IMR-90 (cell line): Measurements from ENCODE around the gene ZFHX3. TPM values are rescaled to one million over a fixed set of nuclear protein-coding genes. Genes with fewer than 3 reads are reported as not detected.

Experiments used
- ATAC-seq: fragments of 200-7000 bp; cut with Tn5 transposase; 2 replicates; pipeline ENCODE4 v1.9.1; 2020; ENCODE audit warnings: low read depth, mild to moderate bottlenecking, moderate library complexity
- BruUV-seq: library from RNA; stranded (reverse); fragments of 400-500 nt; replicated peaks from 2 replicates; lab custom pipeline; 2021; lab: Mats Ljungman, UMichigan
- CTCF ChIA-PET: fragments of 300-600 bp; formaldehyde crosslinking; extraction: SDS; loops from one replicate; lab custom pipeline; 2021; ENCODE audit warnings: antibody characterized with exemption; lab: Yijun Ruan, JAX
- POLR2A ChIA-PET: fragments of 300-600 bp; sonication (Branson Sonifier 250); formaldehyde crosslinking; loops from one replicate; lab custom pipeline; 2022; ENCODE audit warnings: antibody characterized with exemption; ENCODE audit not compliant: unreplicated experiment; lab: Charles Lee
- DNase-seq: peaks from one replicate; pipeline ENCODE4 v3.0.0; 2013
- H2AFZ ChIP-seq: replicated peaks from 2 replicates; pipeline ENCODE3; 2013; ENCODE audit warnings: low read length, mild to moderate bottlenecking; ENCODE audit not compliant: poor library complexity
- H2AK5ac ChIP-seq: 2 replicates; pipeline ENCODE4 v1.6.1; 2013; ENCODE audit warnings: low read depth, low read length, inconsistent platforms
- H2AK9ac ChIP-seq: replicated peaks from 2 replicates; pipeline ENCODE3; 2013; ENCODE audit warnings: mild to moderate bottlenecking, low read depth, low read length, moderate library complexity; ENCODE audit not compliant: poor library complexity
- H2BK120ac ChIP-seq: 2 replicates; pipeline ENCODE4 v1.6.1; 2013; ENCODE audit warnings: low read depth, low read length, inconsistent platforms
- H2BK15ac ChIP-seq: 3 replicates; pipeline ENCODE4 v1.6.1; 2013; ENCODE audit warnings: low read depth, low read length, inconsistent platforms
- H2BK20ac ChIP-seq: 2 replicates; pipeline ENCODE4 v1.6.1; 2013; ENCODE audit warnings: low read depth, mild to moderate bottlenecking, inconsistent platforms, low read length, moderate library complexity
- H2BK5ac ChIP-seq: 2 replicates; pipeline ENCODE4 v1.6.1; 2013; ENCODE audit warnings: mild to moderate bottlenecking, low read depth, low read length, inconsistent platforms; ENCODE audit not compliant: poor library complexity, severe bottlenecking
- H3K14ac ChIP-seq: replicated peaks from 2 replicates; pipeline ENCODE4 v1.6.1; 2013; ENCODE audit warnings: low read depth, low read length, inconsistent platforms
- H3K18ac ChIP-seq: 2 replicates; pipeline ENCODE4 v1.6.1; 2013; ENCODE audit warnings: low read depth, low read length, control low read depth
- H3K23ac ChIP-seq: 2 replicates; pipeline ENCODE4 v1.6.1; 2013; ENCODE audit warnings: low read depth, low read length, inconsistent platforms
- H3K27ac ChIP-seq: 2 replicates; pipeline ENCODE4 v1.5.1; 2013; ENCODE audit warnings: mild to moderate bottlenecking, control low read depth, low read length; ENCODE audit not compliant: insufficient read depth
- H3K27me3 ChIP-seq: 2 replicates; pipeline ENCODE4 v1.6.1; 2013; ENCODE audit warnings: low read length; ENCODE audit not compliant: control insufficient read depth, insufficient read depth
- H3K36me3 ChIP-seq: 2 replicates; pipeline ENCODE4 v1.6.1; 2013; ENCODE audit warnings: low read length, mixed read lengths; ENCODE audit not compliant: control insufficient read depth, insufficient read depth
- H3K4ac ChIP-seq: 2 replicates; pipeline ENCODE4 v1.6.1; 2013; ENCODE audit warnings: low read depth, low read length, inconsistent platforms
- H3K4me1 ChIP-seq: 2 replicates; pipeline ENCODE4 v1.6.1; 2013; ENCODE audit warnings: low read length, mixed read lengths; ENCODE audit not compliant: control insufficient read depth, insufficient read depth
- H3K4me2 ChIP-seq: 2 replicates; pipeline ENCODE4 v1.6.1; 2013; ENCODE audit warnings: low read depth, mild to moderate bottlenecking, control low read depth, low read length, moderate library complexity
- H3K4me3 ChIP-seq: 2 replicates; pipeline ENCODE4 v1.5.1; 2013; ENCODE audit warnings: low read depth, mild to moderate bottlenecking, control low read depth, low read length, moderate library complexity; ENCODE audit not compliant: insufficient read depth
- H3K56ac ChIP-seq: 2 replicates; pipeline ENCODE4 v1.6.1; 2013; ENCODE audit warnings: low read length, inconsistent platforms; ENCODE audit not compliant: insufficient read depth; ENCODE audit errors: extremely low read depth
- H3K79me1 ChIP-seq, 2 experiments: 2 replicates each; pipeline ENCODE4 v1.6.1; 2013; ENCODE audit warnings: low read length in 2 of 2, inconsistent platforms in 1 of 2, low read depth in 1 of 2
- H3K9ac ChIP-seq: 2 replicates; pipeline ENCODE4 v1.6.1; 2013; ENCODE audit warnings: low read depth, low read length, control low read depth
- H3K9me1 ChIP-seq: 2 replicates; pipeline ENCODE4 v1.6.1; 2013; ENCODE audit warnings: low read length, inconsistent platforms; ENCODE audit not compliant: insufficient read depth
- H3K9me3 ChIP-seq: 2 replicates; pipeline ENCODE4 v1.6.1; 2013; ENCODE audit warnings: low read length; ENCODE audit not compliant: control insufficient read depth, insufficient read depth
- H4K20me1 ChIP-seq: 2 replicates; pipeline ENCODE4 v1.6.1; 2013; ENCODE audit warnings: low read length, inconsistent platforms; ENCODE audit not compliant: insufficient read depth
- H4K5ac ChIP-seq: 2 replicates; pipeline ENCODE4 v1.6.1; 2013; ENCODE audit warnings: mild to moderate bottlenecking, low read depth, low read length, control low read depth
- H4K8ac ChIP-seq, 2 experiments: 2 replicates each; pipeline ENCODE4 v1.6.1; 2013; ENCODE audit warnings: low read depth in 2 of 2, low read length in 2 of 2, control low read depth in 1 of 2, inconsistent platforms in 1 of 2
- H4K91ac ChIP-seq: 2 replicates; pipeline ENCODE4 v1.6.1; 2013; ENCODE audit warnings: low read depth, low read length, inconsistent platforms; ENCODE audit not compliant: insufficient read depth
- BHLHE40 ChIP-seq: fragments of 150-350 bp; IDR thresholded peaks from 2 replicates; pipeline ENCODE4 v1.6.1; 2016; ENCODE audit warnings: mild to moderate bottlenecking, low read depth, low read length
- CEBPB ChIP-seq: IDR thresholded peaks from 2 replicates; pipeline ENCODE4 v1.6.1; 2012; ENCODE audit warnings: low read depth, low read length, improper control_type of control experiment
- CHD1 ChIP-seq: IDR thresholded peaks from 2 replicates; pipeline ENCODE4 v1.6.1; 2012; ENCODE audit warnings: low read depth, low read length, improper control_type of control experiment
- CTCF ChIP-seq: conservative IDR thresholded peaks from 2 replicates; pipeline ENCODE4 v1.5.1; 2012; ENCODE audit warnings: mild to moderate bottlenecking, low read depth, low read length, improper control_type of control experiment
- ELK1 ChIP-seq: fragments of 150-350 bp; IDR thresholded peaks from 2 replicates; pipeline ENCODE4 v1.6.1; 2016; ENCODE audit warnings: low read depth, mild to moderate bottlenecking, low read length, moderate library complexity, borderline replicate concordance
- FOS ChIP-seq: fragments of 150-350 bp; IDR thresholded peaks from 2 replicates; pipeline ENCODE4 v1.6.1; 2016; ENCODE audit warnings: low read depth, low read length
- MAZ ChIP-seq: IDR thresholded peaks from 2 replicates; pipeline ENCODE4 v1.6.1; 2012; ENCODE audit warnings: low read depth, mild to moderate bottlenecking, low read length, improper control_type of control experiment, moderate library complexity, borderline replicate concordance
- MXI1 ChIP-seq: IDR thresholded peaks from 2 replicates; pipeline ENCODE4 v1.6.1; 2012; ENCODE audit warnings: low read depth, mild to moderate bottlenecking, low read length, moderate library complexity, borderline replicate concordance
- NFE2L2 ChIP-seq: fragments of 150-350 bp; IDR thresholded peaks from 2 replicates; pipeline ENCODE4 v1.6.1; 2016; ENCODE audit warnings: low read depth, mild to moderate bottlenecking, low read length
- RAD21 ChIP-seq: IDR thresholded peaks from 2 replicates; pipeline ENCODE4 v1.6.1; 2012; ENCODE audit warnings: low read length, improper control_type of control experiment
- RFX5 ChIP-seq: IDR thresholded peaks from 2 replicates; pipeline ENCODE4 v1.8.0; 2012; ENCODE audit warnings: low read depth, mild to moderate bottlenecking, low read length, moderate library complexity
- WGBS, 2 experiments: methylation state at CpG; one replicate each; pipeline versions ENCODE4 v1.1.5 to v1.1.7; 2013; ENCODE audit warnings: missing lambda C conversion rate in 2 of 2; ENCODE audit not compliant: insufficient read length in 1 of 2; ENCODE audit errors: extremely low coverage in 2 of 2; 5-methylcytosine and 5-hydroxymethylcytosine counted together
- dilution Hi-C: fragments of 300-500 bp; cut with HindIII; formaldehyde crosslinking; loops from one replicate; pipeline ENCODE4 v1.14.3; 2018; ENCODE audit warnings: low sequenced_read_pairs; ENCODE audit not compliant: unreplicated experiment
- in situ Hi-C: fragments of 300-500 bp; cut with MboI; formaldehyde crosslinking; loops from 3 replicates; pipeline ENCODE4 v1.14.3; 2019; ENCODE audit warnings: low sequenced_read_pairs, inconsistent platforms, mixed read lengths
- intact Hi-C: fragments of 100-400 bp; cut with micrococcal nuclease; formaldehyde crosslinking; loops from 2 replicates; pipeline ENCODE4 v1.10.0; 2022
- polyA plus RNA-seq, 3 experiments: library from polyadenylated mRNA; depleted of rRNA; stranded (reverse); fragments of >200 nt; gene quantifications; 2 replicates each; pipeline ENCODE4 v1.2.3, GENCODE V29; 2012; ENCODE audit warnings: low replicate concordance in 1 of 3
- total RNA-seq: library from RNA; depleted of rRNA; stranded (reverse); fragments of >200 nt; gene quantifications from 2 replicates; pipeline ENCODE4 v1.2.3, GENCODE V29; 2012
- TF ChIP-seq, protein P1 (sequence below): fragments of 150-350 bp; IDR thresholded peaks from 2 replicates; pipeline ENCODE4 v1.6.1; 2017; ENCODE audit warnings: mild to moderate bottlenecking, antibody characterized with exemption, low read length, low read depth

The ZFHX3 gene
- total and polyA plus RNA-seq, 2 of the 4 experiments (the other 2 are of a cell fraction): 1.4 to 1.7 TPM

DNA sequence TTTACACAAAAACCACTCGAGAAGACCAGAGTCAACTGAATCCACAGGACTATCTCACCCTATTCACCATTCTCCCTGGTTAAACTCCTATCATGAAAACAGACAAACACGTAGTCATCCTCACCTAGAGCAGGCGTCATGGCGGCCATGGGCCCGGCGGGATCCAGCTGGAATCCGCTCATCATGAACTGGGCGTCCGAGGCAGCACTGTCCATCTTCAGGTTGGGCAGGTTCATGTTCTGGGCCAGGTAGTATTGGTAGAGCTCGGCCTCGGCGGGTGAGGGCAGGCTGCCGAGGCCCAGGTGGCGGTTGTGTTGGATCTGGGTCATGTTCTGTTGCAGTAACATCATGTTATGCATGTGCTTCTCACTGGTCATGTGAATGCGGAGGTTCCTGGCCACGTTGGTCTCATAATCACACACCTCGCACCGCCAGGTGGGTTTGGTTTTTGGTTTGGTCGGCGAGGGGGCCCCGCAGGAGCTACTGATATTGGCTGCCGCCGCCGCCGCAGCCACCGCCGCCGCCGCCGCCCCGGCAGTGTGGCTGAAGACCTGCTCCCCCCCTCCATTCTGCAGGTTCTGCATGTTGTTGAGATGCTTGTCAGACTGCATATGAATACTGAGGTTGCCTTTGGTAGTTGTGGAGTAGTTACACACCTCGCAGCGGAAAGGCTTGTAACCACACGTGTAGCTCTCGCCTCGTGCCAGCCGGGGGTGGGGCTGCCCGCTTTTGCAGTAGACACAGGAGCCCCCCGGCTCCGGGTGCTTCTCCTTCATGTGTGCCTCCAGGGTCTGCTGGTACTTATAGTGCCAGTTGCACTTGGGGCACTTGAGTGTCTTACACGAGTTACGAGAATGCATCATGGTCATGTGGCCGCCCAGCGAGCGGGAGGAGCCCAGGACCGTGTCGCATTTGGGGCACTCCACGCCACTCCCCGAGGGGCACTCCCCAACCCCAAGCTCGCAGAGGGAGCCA lies 90.3 kb downstream of the ZFHX3 start:
- Histone ChIP-seq H2AK9ac (no peak overlapping the region), H3K56ac (no peak overlapping the region), H3K18ac (no peak overlapping the region), H4K8ac (no peak overlapping the region), H2BK15ac (no peak overlapping the region), H3K79me1 (peaks cover 12 to 73% of the 10 kb centered on the region in 2 experiments), H2AFZ (no peak overlapping the region), H3K4me3 (no peak overlapping the region), H3K27ac (no peak overlapping the region), H2BK20ac (no peak overlapping the region), H3K9me3 (no peaks in the 10 kb centered on the region), H4K20me1 (peaks cover 28% of the 10 kb centered on the region), H3K27me3 (no peaks in the 10 kb centered on the region), H2AK5ac (no peak overlapping the region), H3K23ac (no peak overlapping the region), H3K4me1 (peaks cover 6% of the 10 kb centered on the region), H3K9ac (no peak overlapping the region), H4K91ac (no peak overlapping the region), H2BK5ac (no peak overlapping the region), H3K4ac (no peak overlapping the region), H3K9me1 (peaks cover 9% of the 10 kb centered on the region; the same call in 1 of the 2 replicates), H3K4me2 (no peak overlapping the region), H2BK120ac (no peak overlapping the region), H3K14ac (no peak overlapping the region), H3K36me3 (peaks cover 24% of the 10 kb centered on the region), H4K5ac (no peak overlapping the region)
- CTCF ChIA-PET: no interaction called here
- TF ChIP-seq CHD1 (no peak), ELK1 (no peak), MXI1 (no peak), RAD21 (no peak), RFX5 (no peak), BHLHE40 (no peak), CEBPB (no peak), CTCF (no peak), FOS (no peak), MAZ (no peak), NFE2L2 (no peak)
- TF ChIP-seq, protein P1, sequence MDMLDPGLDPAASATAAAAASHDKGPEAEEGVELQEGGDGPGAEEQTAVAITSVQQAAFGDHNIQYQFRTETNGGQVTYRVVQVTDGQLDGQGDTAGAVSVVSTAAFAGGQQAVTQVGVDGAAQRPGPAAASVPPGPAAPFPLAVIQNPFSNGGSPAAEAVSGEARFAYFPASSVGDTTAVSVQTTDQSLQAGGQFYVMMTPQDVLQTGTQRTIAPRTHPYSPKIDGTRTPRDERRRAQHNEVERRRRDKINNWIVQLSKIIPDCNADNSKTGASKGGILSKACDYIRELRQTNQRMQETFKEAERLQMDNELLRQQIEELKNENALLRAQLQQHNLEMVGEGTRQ: no peak
- 96% methylated on average over 15 of the region's 50 CpGs; no CpG with 5 or more reads in 1 of the 2 experiments for WGBS, 2 experiments
- in situ Hi-C loops (no loop called here), intact Hi-C loops (no loop called here), dilution Hi-C loops (no loop called here)
- DNase-seq: no peak
- no peak for ATAC-seq
- BruUV-seq: no TSS peak
- POLR2A ChIA-PET: no interaction called here
